DND-41 (cell line): Measurements from ENCODE around the gene OGFR.

Source experiments
- ATAC-seq: fragments of 200-7000 bp; cut with Tn5 transposase; 3 replicates; pipeline ENCODE4 v1.9.1; 2021; ENCODE audit warnings: low read depth; ENCODE audit not compliant: insufficient read depth
- DNase-seq: peaks from one replicate; pipeline ENCODE4 v3.0.0-alpha.2; 2020
- H2AFZ ChIP-seq: 2 replicates; pipeline ENCODE4 v1.6.0; 2012; ENCODE audit warnings: low read depth, low read length
- H3K27ac ChIP-seq: 2 replicates; pipeline ENCODE4 v1.5.1; 2012; ENCODE audit warnings: low read length, inconsistent platforms
- H3K27me3 ChIP-seq: fragments of 200-600 bp; sonication (generic); 2 replicates; pipeline ENCODE4 v1.6.0; 2012; ENCODE audit warnings: low read length, mild to moderate bottlenecking, inconsistent platforms; ENCODE audit not compliant: insufficient read depth, poor library complexity
- H3K36me3 ChIP-seq: 2 replicates; pipeline ENCODE4 v1.5.1; 2012; ENCODE audit warnings: low read length, inconsistent platforms; ENCODE audit not compliant: insufficient read depth
- H3K4me1 ChIP-seq: 2 replicates; pipeline ENCODE4 v1.5.1; 2012; ENCODE audit warnings: mild to moderate bottlenecking, low read length; ENCODE audit not compliant: insufficient read depth
- H3K4me2 ChIP-seq: 2 replicates; pipeline ENCODE4 v1.6.0; 2012; ENCODE audit warnings: mild to moderate bottlenecking, moderate library complexity, low read length, inconsistent platforms; ENCODE audit not compliant: insufficient read depth
- H3K4me3 ChIP-seq, 2 experiments: fragments of 200-600 bp in 1 of 2; shearing (Covaris generic) in 1 of 2; 2 replicates each; pipeline ENCODE4 v1.5.1; 2012 to 2016; ENCODE audit warnings: inconsistent platforms in 2 of 2, low read length in 2 of 2, mild to moderate bottlenecking in 2 of 2, low read depth in 1 of 2, moderate library complexity in 1 of 2
- H3K79me2 ChIP-seq: 2 replicates; pipeline ENCODE4 v1.6.0; 2012; ENCODE audit warnings: low read length, inconsistent platforms; ENCODE audit not compliant: insufficient read depth
- H3K9ac ChIP-seq: 2 replicates; pipeline ENCODE4 v1.6.0; 2012; ENCODE audit warnings: low read depth, mild to moderate bottlenecking, inconsistent platforms, low read length, moderate library complexity
- H3K9me3 ChIP-seq: 2 replicates; pipeline ENCODE4 v1.5.1; 2012; ENCODE audit warnings: low read length, moderate library complexity, mild to moderate bottlenecking, inconsistent platforms; ENCODE audit not compliant: insufficient read depth, severe bottlenecking
- H4K20me1 ChIP-seq: 2 replicates; pipeline ENCODE4 v1.6.0; 2012; ENCODE audit warnings: low read length; ENCODE audit not compliant: insufficient read depth
- CTCF ChIP-seq: IDR thresholded peaks from 2 replicates; pipeline ENCODE4 v1.5.1; 2012; ENCODE audit warnings: borderline replicate concordance, low read length, moderate library complexity, mild to moderate bottlenecking; ENCODE audit not compliant: poor library complexity, severe bottlenecking; ENCODE audit errors: extremely low read depth
- EZH2 ChIP-seq: IDR thresholded peaks from 3 replicates; pipeline ENCODE4 v1.6.1; 2012; ENCODE audit warnings: borderline replicate concordance, low read depth, mild to moderate bottlenecking, moderate library complexity, low read length, inconsistent platforms; ENCODE audit not compliant: severe bottlenecking

Gene OGFR

GRCh38 chr20:62831361-62831788 lies 26.7 kb downstream of the OGFR start:
- no peak overlapping the region for H3K27ac ChIP-seq
- H3K9ac ChIP-seq = no peak overlapping the region
- no peak overlapping the region for H3K4me2 ChIP-seq
- TF ChIP-seq EZH2 (no peak), CTCF (no peak)
- ATAC-seq = no peak
- no peak overlapping the region for H2AFZ ChIP-seq
- no peak for DNase-seq
- no peak overlapping the region for H3K4me3 ChIP-seq
- 0 out of 2 replicates have a peak, but pooled peaks cover 3% of the 10 kb centered on the region for H4K20me1 ChIP-seq
- H3K27me3 ChIP-seq = no peaks in the 10 kb centered on the region
- peaks cover 14% of the 10 kb centered on the region for H3K4me1 ChIP-seq
- H3K36me3 ChIP-seq = no peaks in the 10 kb centered on the region
- H3K9me3 ChIP-seq = no peaks in the 10 kb centered on the region
- no peaks in the 10 kb centered on the region for H3K79me2 ChIP-seq

GRCh38 chr20:62831854-62832211 lies 27.2 kb downstream of the OGFR start:
- no peak overlapping the region for H3K4me3 ChIP-seq
- no peak for ATAC-seq
- H3K4me1 ChIP-seq = peaks cover 14% of the 10 kb centered on the region
- no peak for DNase-seq
- H3K9me3 ChIP-seq = no peaks in the 10 kb centered on the region
- H4K20me1 ChIP-seq = 0 out of 2 replicates have a peak, but pooled peaks cover 3% of the 10 kb centered on the region
- no peaks in the 10 kb centered on the region for H3K79me2 ChIP-seq
- H3K27ac ChIP-seq = no peak overlapping the region
- no peak for TF ChIP-seq CTCF
- no peak for TF ChIP-seq EZH2
- H3K4me2 ChIP-seq = peak overlapping the region; percentile 35
- H3K36me3 ChIP-seq = no peaks in the 10 kb centered on the region
- no peaks in the 10 kb centered on the region for H3K27me3 ChIP-seq
- H2AFZ ChIP-seq = no peak overlapping the region
- H3K9ac ChIP-seq = no peak overlapping the region

- Histone ChIP-seq H2AFZ (no peak overlapping the region), H3K4me3 (no peak overlapping the region), H3K27me3 (no peaks in the 10 kb centered on the region), H3K79me2 (no peaks in the 10 kb centered on the region), H3K4me2 (peak overlapping the region; percentile 35), H3K9me3 (no peaks in the 10 kb centered on the region), H4K20me1 (0 out of 2 replicates have a peak, but pooled peaks cover 3% of the 10 kb centered on the region), H3K36me3 (no peaks in the 10 kb centered on the region), H3K4me1 (peaks cover 14% of the 10 kb centered on the region), H3K9ac (no peak overlapping the region), H3K27ac (no peak overlapping the region)
- DNase-seq (peak; percentile 72), ATAC-seq (peak; percentile 78)
- TF ChIP-seq EZH2 (no peak), CTCF (no peak)
These were observed 27.7 kb downstream of the OGFR start for GRCh38 chr20:62832212-62832922.
